Measurements from ENCODE around the gene LTB. TPM values are rescaled to one million over a fixed set of nuclear protein-coding genes. Genes with fewer than 3 reads are reported as not detected.
A peak's percentile ranks its signal among the peaks of the same experiment; 100 is the strongest.

Gene LTB
- total and polyA plus RNA-seq, 9 of the 15 experiments (the other 6 are each of a cell fraction or from before 2014, with no cell fraction given): 0.07 to 0.51 TPM; not detected in 7

- TF ChIP-seq ZNF407 (IDR thresholded peaks at IDR 0.05; ENCODE audit: low read depth) (no peak), RAD21 (CRISPR knock-in tag; conservative IDR thresholded peaks at IDR 0.05 in 1 of 2, IDR thresholded peaks at IDR 0.05 in 1 of 2) (peak; percentile 99 to 100), TGIF2 (CRISPR knock-in tag; IDR thresholded peaks at IDR 0.05) (no peak), RCOR1 (IDR thresholded peaks at IDR 0.05; ENCODE audit: borderline replicate concordance in 1 of 2, low read depth in 2 of 2, low read length in 2 of 2) (peak; percentile 47 to 95; a peak in 3 of 4 replicates), TRIM25 (IDR thresholded peaks at IDR 0.05; ENCODE audit: borderline replicate concordance) (no peak), POLR2G (IDR thresholded peaks at IDR 0.05; ENCODE audit: low read depth, low read length) (no peak), ZBTB2 (IDR thresholded peaks at IDR 0.05) (no peak; the same call in 1 of the 2 replicates), ZNF140 (CRISPR knock-in tag; IDR thresholded peaks at IDR 0.05) (no peak), ZNF699 (CRISPR knock-in tag; IDR thresholded peaks at IDR 0.05; ENCODE audit: insufficient replicate concordance) (no peak), ZNF165 (CRISPR knock-in tag; IDR thresholded peaks at IDR 0.05; ENCODE audit: borderline replicate concordance) (no peak), SIX5 (IDR thresholded peaks at IDR 0.05; ENCODE audit: borderline replicate concordance in 1 of 2, insufficient read depth in 1 of 2, low read depth in 1 of 2, low read length in 2 of 2) (no peak), MBD2 (IDR thresholded peaks at IDR 0.05; ENCODE audit: borderline replicate concordance, low read depth) (no peak), ZFP36 (IDR thresholded peaks at IDR 0.05; ENCODE audit: low read depth, low read length, partially characterized antibody) (peak; percentile 42), ZNF263 (CRISPR knock-in tag; IDR thresholded peaks at IDR 0.05; ENCODE audit: borderline replicate concordance) (peak; percentile 96)
These were observed 35.8 kb downstream of the LTB start, which contains the start of gene ATP6V1G2 (continued) for GRCh38 chr6:31546339-31546957.

Measured in K562 (cell line).